ENCODE measurements around the gene ZNF821. TPM values are rescaled to one million over a fixed set of nuclear protein-coding genes. Genes with fewer than 3 reads are reported as not detected.
"Not testable (repeated sequence)": the region's sequence is repeated elsewhere in the genome, so short reads cannot be mapped to it uniquely, and the experiment has no call there.

ZNF821 gene
- total RNA-seq, 1 experiment from 2014 or later, result 6.4 TPM

DNA sequence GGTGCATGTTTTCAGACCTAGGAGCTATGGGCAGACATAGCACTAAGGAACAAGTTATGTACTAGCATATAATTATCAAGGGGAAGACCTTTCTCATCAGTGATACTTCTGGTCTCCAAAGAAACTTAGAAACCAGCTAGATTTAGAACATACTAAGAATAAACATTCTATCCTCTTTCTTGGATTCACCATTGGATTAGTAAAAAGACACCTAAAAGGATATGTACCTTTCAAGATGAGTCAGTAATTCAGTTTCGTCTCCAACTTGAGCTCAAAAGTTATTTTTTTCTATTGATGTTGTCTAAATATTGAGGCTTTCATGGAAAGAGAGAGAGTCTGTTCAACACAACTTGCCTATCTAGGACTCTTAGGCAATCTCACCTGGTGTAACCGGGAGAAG, 13.2 kb downstream of the ZNF821 start:
- ChIA-PET POLR2A (no interaction called here), CTCF (no interaction called here)
- Histone ChIP-seq H3K9me3 (ENCODE audit: control insufficient read depth, insufficient read depth, low read depth, low read length) (no peaks in the 10 kb centered on the region), H3K4me1 (ENCODE audit: control insufficient read depth, insufficient read depth, low read length) (no peaks in the 10 kb centered on the region), H3K27ac (ENCODE audit: low read length) (no peak overlapping the region), H3K36me3 (ENCODE audit: control insufficient read depth, insufficient read depth, low read length) (no peaks in the 10 kb centered on the region), H3K27me3 (ENCODE audit: control insufficient read depth, insufficient read depth, low read length) (no peaks in the 10 kb centered on the region), H3K4me3 (ENCODE audit: low read depth in 2 of 2, low read length in 2 of 2) (no peak overlapping the region)
- intact Hi-C loops (cut with micrococcal nuclease; ENCODE audit: unreplicated experiment) (no loop called here), in situ Hi-C loops (cut with HindIII; ENCODE audit: low pct_unique_long_range_greater_than_20kb, low sequenced_read_pairs) (no loop called here)
- no peak for DNase-seq (ENCODE audit: low read depth, low spot score)
- no TSS peak for BruUV-seq (replicated peaks)
- no peak for TF ChIP-seq SIN3A (IDR thresholded peaks at IDR 0.05; ENCODE audit: borderline replicate concordance, insufficient read depth, low read depth, low read length)
- TF ChIP-seq, protein P1, sequence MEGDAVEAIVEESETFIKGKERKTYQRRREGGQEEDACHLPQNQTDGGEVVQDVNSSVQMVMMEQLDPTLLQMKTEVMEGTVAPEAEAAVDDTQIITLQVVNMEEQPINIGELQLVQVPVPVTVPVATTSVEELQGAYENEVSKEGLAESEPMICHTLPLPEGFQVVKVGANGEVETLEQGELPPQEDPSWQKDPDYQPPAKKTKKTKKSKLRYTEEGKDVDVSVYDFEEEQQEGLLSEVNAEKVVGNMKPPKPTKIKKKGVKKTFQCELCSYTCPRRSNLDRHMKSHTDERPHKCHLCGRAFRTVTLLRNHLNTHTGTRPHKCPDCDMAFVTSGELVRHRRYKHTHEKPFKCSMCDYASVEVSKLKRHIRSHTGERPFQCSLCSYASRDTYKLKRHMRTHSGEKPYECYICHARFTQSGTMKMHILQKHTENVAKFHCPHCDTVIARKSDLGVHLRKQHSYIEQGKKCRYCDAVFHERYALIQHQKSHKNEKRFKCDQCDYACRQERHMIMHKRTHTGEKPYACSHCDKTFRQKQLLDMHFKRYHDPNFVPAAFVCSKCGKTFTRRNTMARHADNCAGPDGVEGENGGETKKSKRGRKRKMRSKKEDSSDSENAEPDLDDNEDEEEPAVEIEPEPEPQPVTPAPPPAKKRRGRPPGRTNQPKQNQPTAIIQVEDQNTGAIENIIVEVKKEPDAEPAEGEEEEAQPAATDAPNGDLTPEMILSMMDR (IDR thresholded peaks at IDR 0.05), result no peak
- no peak for TF ChIP-seq POLR2AphosphoS5 (IDR thresholded peaks at IDR 0.05; ENCODE audit: low read depth, low read length)
- no peak for ATAC-seq

DNA sequence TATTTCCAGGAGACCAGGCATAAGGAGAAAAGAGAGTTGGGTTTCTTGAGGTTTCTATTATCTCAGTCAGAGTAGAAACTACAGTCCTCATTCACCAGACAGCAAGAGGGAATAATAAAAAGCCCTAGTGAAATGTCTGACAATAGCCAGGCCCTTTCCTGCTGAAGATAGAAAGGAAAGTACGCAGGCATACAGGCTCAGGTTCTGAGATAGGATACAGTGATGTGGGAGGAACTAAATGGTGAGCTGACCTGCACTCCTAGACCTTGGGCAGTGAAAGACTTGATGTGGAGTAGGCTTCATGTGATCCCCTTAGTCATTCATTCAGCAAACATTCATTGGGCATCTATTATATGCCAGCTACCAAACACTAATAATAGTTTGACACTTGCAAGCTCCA, 14.9 kb downstream of the ZNF821 start:
- POLR2A ChIA-PET, result no interaction called here
- TF ChIP-seq SIN3A (IDR thresholded peaks at IDR 0.05; ENCODE audit: borderline replicate concordance, insufficient read depth, low read depth, low read length), result no peak
- TF ChIP-seq POLR2AphosphoS5 (IDR thresholded peaks at IDR 0.05; ENCODE audit: low read depth, low read length), result no peak

DNA sequence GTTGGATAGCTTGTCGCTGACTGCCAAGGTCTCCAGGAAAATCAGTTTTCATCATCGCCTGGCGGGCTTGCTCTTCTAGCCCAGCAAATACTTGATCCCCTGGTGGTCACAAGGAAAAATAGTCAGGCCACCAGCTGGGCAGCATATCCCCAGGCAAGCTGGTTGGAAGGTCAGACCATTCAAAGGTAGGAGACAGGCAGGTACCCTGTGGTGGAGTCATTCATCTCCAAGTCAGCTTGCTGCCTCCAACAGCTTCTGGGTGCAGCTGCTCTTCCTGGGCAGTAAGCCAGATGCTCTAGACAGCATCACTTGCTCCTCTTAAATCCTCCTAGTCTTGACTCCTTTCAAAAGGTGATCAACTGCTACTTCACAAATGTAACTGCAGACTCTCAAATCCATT, 16.0 kb downstream of the ZNF821 start:
- no peaks in the 10 kb centered on the region for H3K27me3 ChIP-seq (ENCODE audit: control insufficient read depth, insufficient read depth, low read length)
- no peaks in the 10 kb centered on the region for H3K9me3 ChIP-seq (ENCODE audit: control insufficient read depth, insufficient read depth, low read depth, low read length)
- H3K4me3 ChIP-seq (ENCODE audit: low read depth in 2 of 2, low read length in 2 of 2), result no peak overlapping the region
- ATAC-seq (no peak), DNase-seq (ENCODE audit: low read depth, low spot score) (no peak)
- H3K27ac ChIP-seq (ENCODE audit: low read length), result no peak overlapping the region
- intact Hi-C loops (cut with micrococcal nuclease; ENCODE audit: unreplicated experiment) (no loop called here), in situ Hi-C loops (cut with HindIII; ENCODE audit: low pct_unique_long_range_greater_than_20kb, low sequenced_read_pairs) (no loop called here)
- TF ChIP-seq, protein P2, sequence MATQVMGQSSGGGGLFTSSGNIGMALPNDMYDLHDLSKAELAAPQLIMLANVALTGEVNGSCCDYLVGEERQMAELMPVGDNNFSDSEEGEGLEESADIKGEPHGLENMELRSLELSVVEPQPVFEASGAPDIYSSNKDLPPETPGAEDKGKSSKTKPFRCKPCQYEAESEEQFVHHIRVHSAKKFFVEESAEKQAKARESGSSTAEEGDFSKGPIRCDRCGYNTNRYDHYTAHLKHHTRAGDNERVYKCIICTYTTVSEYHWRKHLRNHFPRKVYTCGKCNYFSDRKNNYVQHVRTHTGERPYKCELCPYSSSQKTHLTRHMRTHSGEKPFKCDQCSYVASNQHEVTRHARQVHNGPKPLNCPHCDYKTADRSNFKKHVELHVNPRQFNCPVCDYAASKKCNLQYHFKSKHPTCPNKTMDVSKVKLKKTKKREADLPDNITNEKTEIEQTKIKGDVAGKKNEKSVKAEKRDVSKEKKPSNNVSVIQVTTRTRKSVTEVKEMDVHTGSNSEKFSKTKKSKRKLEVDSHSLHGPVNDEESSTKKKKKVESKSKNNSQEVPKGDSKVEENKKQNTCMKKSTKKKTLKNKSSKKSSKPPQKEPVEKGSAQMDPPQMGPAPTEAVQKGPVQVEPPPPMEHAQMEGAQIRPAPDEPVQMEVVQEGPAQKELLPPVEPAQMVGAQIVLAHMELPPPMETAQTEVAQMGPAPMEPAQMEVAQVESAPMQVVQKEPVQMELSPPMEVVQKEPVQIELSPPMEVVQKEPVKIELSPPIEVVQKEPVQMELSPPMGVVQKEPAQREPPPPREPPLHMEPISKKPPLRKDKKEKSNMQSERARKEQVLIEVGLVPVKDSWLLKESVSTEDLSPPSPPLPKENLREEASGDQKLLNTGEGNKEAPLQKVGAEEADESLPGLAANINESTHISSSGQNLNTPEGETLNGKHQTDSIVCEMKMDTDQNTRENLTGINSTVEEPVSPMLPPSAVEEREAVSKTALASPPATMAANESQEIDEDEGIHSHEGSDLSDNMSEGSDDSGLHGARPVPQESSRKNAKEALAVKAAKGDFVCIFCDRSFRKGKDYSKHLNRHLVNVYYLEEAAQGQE (IDR thresholded peaks at IDR 0.05; ENCODE audit: insufficient read depth in 1 of 2, low read depth in 2 of 2, low read length in 1 of 2), result no peak
- TF ChIP-seq TCF7L2 (IDR thresholded peaks at IDR 0.05; ENCODE audit: low read depth, low read length) (no peak), POLR2AphosphoS5 (IDR thresholded peaks at IDR 0.05; ENCODE audit: low read depth, low read length) (no peak), SIN3A (IDR thresholded peaks at IDR 0.05; ENCODE audit: borderline replicate concordance, insufficient read depth, low read depth, low read length) (no peak)
- TF ChIP-seq, protein P1 (IDR thresholded peaks at IDR 0.05), result no peak
- H3K36me3 ChIP-seq (ENCODE audit: control insufficient read depth, insufficient read depth, low read length), result no peaks in the 10 kb centered on the region
- no TSS peak for BruUV-seq (replicated peaks)
- H3K4me1 ChIP-seq (ENCODE audit: control insufficient read depth, insufficient read depth, low read length), result no peaks in the 10 kb centered on the region
- ChIA-PET CTCF (no interaction called here), POLR2A (no interaction called here)

More for the DNA sequence above, 14.9 kb downstream of the ZNF821 start:
- no TSS peak for BruUV-seq (replicated peaks)
- intact Hi-C loops (cut with micrococcal nuclease; ENCODE audit: unreplicated experiment) (no loop called here), in situ Hi-C loops (cut with HindIII; ENCODE audit: low pct_unique_long_range_greater_than_20kb, low sequenced_read_pairs) (no loop called here)
- Histone ChIP-seq H3K9me3 (ENCODE audit: control insufficient read depth, insufficient read depth, low read depth, low read length) (no peaks in the 10 kb centered on the region), H3K27me3 (ENCODE audit: control insufficient read depth, insufficient read depth, low read length) (no peaks in the 10 kb centered on the region), H3K36me3 (ENCODE audit: control insufficient read depth, insufficient read depth, low read length) (no peaks in the 10 kb centered on the region), H3K4me3 (ENCODE audit: low read depth in 2 of 2, low read length in 2 of 2) (no peak overlapping the region), H3K27ac (ENCODE audit: low read length) (no peak overlapping the region), H3K4me1 (ENCODE audit: control insufficient read depth, insufficient read depth, low read length) (no peaks in the 10 kb centered on the region)
- DNase-seq (ENCODE audit: low read depth, low spot score), result no peak
- ATAC-seq, result no peak
- CTCF ChIA-PET, result interaction anchor here (0.5 kb wide), 1 partner anchor 146 kb away, joined by 3 read pairs; no protein-coding TSS in a partner anchor

DNA sequence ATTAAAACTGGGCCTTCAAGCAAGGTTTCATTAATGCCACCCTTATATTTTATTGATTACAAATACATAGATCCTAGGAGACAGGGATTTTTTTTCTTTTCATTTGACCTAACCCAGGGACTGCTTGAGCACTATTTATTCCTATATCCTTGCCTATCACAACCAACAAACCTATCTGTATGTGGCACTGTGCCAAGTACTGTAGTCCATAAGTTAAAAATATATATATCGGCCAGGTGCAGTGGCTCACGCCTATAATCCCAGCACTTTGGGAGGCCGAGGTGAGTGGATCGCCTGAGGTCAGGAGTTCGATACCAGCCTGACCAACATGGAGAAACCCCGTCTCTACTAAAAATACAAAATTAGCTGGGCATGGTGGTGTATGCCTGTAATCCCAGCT, 16.8 kb downstream of the ZNF821 start:
- BruUV-seq (replicated peaks); H3K4me3 ChIP-seq (ENCODE audit: low read depth in 2 of 2, low read length in 2 of 2); DNase-seq (ENCODE audit: low read depth, low spot score); CTCF ChIA-PET; H3K9me3 ChIP-seq (ENCODE audit: control insufficient read depth, insufficient read depth, low read depth, low read length); in situ Hi-C loops (cut with HindIII; ENCODE audit: low pct_unique_long_range_greater_than_20kb, low sequenced_read_pairs); H3K36me3 ChIP-seq (ENCODE audit: control insufficient read depth, insufficient read depth, low read length); H3K4me1 ChIP-seq (ENCODE audit: control insufficient read depth, insufficient read depth, low read length); ATAC-seq; H3K27me3 ChIP-seq (ENCODE audit: control insufficient read depth, insufficient read depth, low read length); intact Hi-C loops (cut with micrococcal nuclease; ENCODE audit: unreplicated experiment); POLR2A ChIA-PET; H3K27ac ChIP-seq (ENCODE audit: low read length): not testable (repeated sequence)
